ENCODE results near the gene ATP11A.

The ATP11A gene

DNA sequence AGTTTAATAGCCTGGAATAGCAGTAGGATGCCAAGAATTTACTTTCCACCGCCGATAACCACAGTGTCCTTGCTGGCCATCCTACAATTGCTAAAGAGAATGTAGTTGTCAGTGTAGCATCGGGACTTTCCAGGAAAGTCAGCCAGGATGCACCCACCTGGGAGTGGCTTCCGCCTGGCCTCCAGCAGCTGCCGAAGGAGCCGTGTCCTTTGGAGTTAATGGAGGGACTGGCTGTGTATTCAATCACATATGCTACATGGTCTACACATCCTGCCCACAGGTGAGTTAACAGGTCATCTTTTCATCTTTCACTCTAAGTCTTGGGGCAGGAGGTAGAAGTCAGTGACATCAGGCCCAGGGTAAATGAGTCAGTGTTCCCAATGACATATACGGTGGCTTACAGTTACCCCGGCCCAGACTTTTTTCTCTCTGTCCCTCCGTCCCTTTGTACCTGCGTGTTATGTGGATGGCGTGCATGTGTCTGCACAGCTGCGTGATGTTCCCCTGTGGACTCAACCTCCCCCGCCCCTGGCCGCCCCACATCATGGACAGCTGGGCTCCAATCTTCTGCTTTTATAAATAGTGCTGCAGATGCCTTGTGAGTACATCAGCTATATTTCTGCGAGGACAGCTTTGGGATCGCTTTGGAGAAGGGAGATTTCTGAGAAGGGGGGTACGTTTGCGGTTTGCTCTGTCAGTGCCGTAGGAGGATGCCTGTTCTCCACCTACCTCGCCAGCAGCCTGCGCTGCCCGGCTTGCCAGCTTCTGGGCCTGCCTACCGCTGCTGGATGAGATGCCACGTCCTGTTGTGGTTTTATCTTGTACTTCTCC lies 63.1 kb downstream of the ATP11A start:
- H3K4me3 ChIP-seq (ENCODE audit: low read length), result no peak overlapping the region
- DNase-seq (ENCODE audit: low read depth), result no peak
- TF ChIP-seq, protein P1, sequence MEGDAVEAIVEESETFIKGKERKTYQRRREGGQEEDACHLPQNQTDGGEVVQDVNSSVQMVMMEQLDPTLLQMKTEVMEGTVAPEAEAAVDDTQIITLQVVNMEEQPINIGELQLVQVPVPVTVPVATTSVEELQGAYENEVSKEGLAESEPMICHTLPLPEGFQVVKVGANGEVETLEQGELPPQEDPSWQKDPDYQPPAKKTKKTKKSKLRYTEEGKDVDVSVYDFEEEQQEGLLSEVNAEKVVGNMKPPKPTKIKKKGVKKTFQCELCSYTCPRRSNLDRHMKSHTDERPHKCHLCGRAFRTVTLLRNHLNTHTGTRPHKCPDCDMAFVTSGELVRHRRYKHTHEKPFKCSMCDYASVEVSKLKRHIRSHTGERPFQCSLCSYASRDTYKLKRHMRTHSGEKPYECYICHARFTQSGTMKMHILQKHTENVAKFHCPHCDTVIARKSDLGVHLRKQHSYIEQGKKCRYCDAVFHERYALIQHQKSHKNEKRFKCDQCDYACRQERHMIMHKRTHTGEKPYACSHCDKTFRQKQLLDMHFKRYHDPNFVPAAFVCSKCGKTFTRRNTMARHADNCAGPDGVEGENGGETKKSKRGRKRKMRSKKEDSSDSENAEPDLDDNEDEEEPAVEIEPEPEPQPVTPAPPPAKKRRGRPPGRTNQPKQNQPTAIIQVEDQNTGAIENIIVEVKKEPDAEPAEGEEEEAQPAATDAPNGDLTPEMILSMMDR (conservative IDR thresholded peaks at IDR 0.05; ENCODE audit: low read length), result no peak

DNA sequence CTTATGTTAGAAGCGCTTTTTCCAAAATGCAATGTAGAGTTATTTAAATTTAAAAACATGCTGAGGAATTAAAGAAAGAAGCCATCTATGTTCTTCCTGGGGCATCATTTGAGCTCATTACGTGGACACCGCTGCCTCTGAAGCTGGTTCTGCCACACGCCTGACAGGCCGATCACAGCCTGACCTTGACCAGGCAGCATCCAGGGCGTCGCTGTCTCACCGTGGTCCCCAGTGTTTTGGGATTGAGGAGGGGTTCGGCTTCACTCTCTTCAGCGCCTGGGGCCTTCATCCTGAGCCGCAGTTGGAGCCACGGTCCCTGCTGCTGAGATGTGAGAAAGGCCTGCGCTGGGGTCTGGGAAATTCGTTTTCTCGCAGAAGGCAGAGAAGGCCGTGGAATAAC lies 64.0 kb downstream of the ATP11A start:
- no peak for DNase-seq (ENCODE audit: low read depth)
- TF ChIP-seq, protein P1 (conservative IDR thresholded peaks at IDR 0.05; ENCODE audit: low read length), result no peak
- no peak overlapping the region for H3K4me3 ChIP-seq (ENCODE audit: low read length)

DNA sequence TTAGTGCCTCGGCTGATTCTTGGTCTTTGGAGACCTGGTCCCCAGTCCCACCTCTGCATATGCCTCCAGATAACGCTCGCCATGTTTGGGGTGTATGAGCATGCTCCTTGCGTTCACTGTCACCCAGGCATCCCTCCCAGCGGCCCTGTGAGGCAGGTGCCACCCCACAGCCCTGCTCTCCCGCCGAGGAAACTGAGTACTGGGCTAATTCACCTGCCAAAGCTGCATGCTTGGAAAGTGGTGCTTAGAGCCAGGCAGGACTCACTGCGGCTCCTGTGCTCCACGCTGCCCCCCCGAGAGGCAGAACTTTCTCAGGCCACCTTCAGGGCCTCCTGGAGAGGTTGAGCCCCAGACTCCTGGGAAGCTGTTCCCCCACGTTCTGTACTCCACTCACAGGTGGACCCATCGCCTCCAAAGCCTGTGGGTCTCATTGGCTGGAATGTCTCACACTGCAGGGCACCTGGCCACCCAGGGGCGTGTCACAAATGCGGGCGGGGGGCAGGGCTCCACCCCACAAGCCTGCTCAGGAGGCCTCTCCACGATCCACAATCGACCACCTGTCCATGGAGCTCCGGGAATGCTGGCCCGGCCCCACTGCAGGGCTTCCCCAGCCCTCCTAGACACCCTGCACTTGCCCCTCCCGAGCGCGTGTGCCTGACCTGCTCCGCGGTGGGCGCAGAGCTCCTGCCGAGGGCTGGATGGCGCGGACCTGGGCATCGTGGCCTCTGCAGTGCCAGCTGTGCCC lies 64.6 kb downstream of the ATP11A start:
- DNase-seq (ENCODE audit: low read depth), result no peak
- no peak overlapping the region for H3K4me3 ChIP-seq (ENCODE audit: low read length)
- TF ChIP-seq, protein P1 (conservative IDR thresholded peaks at IDR 0.05; ENCODE audit: low read length), result no peak

DNA sequence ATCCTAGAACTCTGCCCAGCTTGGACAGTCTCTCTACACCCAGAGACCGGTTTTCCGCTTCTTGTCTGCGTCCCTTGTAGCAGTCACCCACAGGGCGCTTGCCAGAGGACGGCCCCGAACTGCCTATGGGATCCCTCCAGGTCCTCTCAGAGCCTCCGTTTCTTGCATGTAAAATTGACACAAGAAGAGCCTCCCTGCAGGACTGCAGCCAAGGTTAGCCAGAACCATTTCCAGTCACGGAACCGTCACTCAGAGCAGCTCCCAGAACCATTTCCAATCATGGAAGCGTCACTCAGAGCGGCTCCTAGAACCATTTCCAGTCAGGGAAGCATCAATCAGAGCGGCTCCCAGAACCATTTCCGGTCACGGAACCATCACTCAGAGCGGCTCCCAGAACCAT lies 65.5 kb downstream of the ATP11A start:
- TF ChIP-seq, protein P1 (conservative IDR thresholded peaks at IDR 0.05; ENCODE audit: low read length), result no peak
- DNase-seq (ENCODE audit: low read depth), result no peak
- H3K4me3 ChIP-seq (ENCODE audit: low read length), result no peak overlapping the region

DNA sequence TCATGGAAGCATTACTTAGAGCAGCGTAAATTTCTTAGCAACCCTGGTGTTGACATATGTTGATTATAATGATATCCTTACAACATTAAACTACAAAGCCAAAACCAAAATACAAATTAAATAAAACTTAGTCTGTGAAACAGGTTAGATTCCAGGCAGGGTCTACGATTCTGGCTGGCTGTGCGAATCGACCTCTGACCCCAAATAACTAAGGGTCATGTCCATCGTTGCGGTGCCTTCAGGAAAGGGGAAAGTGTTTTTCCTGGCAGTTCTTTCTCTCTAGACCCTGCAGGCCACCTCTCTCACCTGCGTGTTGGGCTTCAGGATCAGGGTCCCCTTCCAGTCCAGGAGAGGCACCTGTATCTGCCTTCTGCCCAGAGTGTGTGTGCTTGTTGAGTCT lies 66.2 kb downstream of the ATP11A start:
- H3K4me3 ChIP-seq (ENCODE audit: low read length), result no peak overlapping the region
- TF ChIP-seq, protein P1 (conservative IDR thresholded peaks at IDR 0.05; ENCODE audit: low read length), result no peak
- no peak for DNase-seq (ENCODE audit: low read depth)

DNA sequence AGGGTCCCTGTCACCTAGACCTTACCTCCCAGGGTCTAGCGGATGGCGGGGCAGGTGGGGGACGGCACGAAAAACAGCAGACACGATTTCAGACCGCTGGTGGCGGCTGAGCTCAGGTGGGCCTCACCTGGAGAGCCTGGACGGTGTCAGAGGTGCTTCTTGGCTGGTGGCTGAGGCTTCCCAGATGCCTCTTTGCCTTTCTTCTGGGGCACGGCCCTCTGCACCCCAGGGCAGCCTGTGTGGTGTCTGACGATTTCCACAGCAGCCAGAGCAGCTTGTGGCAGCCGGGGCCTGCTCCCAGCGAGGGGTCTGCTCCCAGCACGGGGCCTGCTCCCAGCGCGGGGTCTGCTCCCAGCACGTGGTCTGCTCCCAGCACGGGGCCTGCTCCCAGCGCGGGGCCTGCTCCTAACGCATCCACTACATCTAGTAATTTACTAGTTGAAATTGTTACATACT lies 66.7 kb downstream of the ATP11A start:
- H3K4me3 ChIP-seq (ENCODE audit: low read length), result no peak overlapping the region
- DNase-seq (ENCODE audit: low read depth), result no peak
- TF ChIP-seq, protein P1 (conservative IDR thresholded peaks at IDR 0.05; ENCODE audit: low read length), result no peak
